OCI-LY3 (cell line): Measurements from ENCODE around the gene PTK6.

Source experiments
- H2AFZ ChIP-seq: fragments of 200-600, 300-600 bp; shearing (Covaris generic); 2 replicates; pipeline ENCODE4 v1.6.0; 2014; ENCODE audit warnings: antibody characterized with exemption, low read depth, low read length
- H3K27ac ChIP-seq: fragments of 200-600, 300-600 bp; sonication (generic); 2 replicates; pipeline ENCODE4 v1.5.1; 2014; ENCODE audit warnings: mild to moderate bottlenecking, low read length, moderate library complexity, mixed read lengths
- H3K27me3 ChIP-seq: fragments of 200-600, 300-600 bp; sonication (generic); 2 replicates; pipeline ENCODE4 v1.6.1; 2014; ENCODE audit warnings: low read depth, low read length, mixed read lengths
- H3K36me3 ChIP-seq: fragments of 200-600, 300-600 bp; sonication (generic); replicated peaks from 2 replicates; pipeline ENCODE3; 2014; ENCODE audit warnings: low read depth, low read length, mixed read lengths
- H3K4me1 ChIP-seq: fragments of 300-600, 200-600 bp; sonication (generic); 2 replicates; pipeline ENCODE4 v1.6.1; 2014; ENCODE audit warnings: low read length, mixed read lengths
- H3K4me2 ChIP-seq: fragments of 200-600, 300-600 bp; sonication (generic); 2 replicates; pipeline ENCODE4 v1.6.1; 2014; ENCODE audit warnings: low read length, mixed read lengths
- H3K4me3 ChIP-seq: fragments of 300-600, 200-600 bp; sonication (generic); 2 replicates; pipeline ENCODE4 v1.5.1; 2014; ENCODE audit warnings: antibody characterized with exemption, mild to moderate bottlenecking, low read length, moderate library complexity
- H3K79me2 ChIP-seq: fragments of 300-600, 200-600 bp; shearing (Covaris generic); 2 replicates; pipeline ENCODE4 v1.6.1; 2014; ENCODE audit warnings: mild to moderate bottlenecking, low read length, mixed read lengths
- H3K9ac ChIP-seq: fragments of 300-600, 200-600 bp; shearing (Covaris generic); 2 replicates; pipeline ENCODE4 v1.6.0; 2014; ENCODE audit warnings: mild to moderate bottlenecking, low read length, moderate library complexity
- H3K9me3 ChIP-seq: fragments of 200-600, 300-600 bp; shearing (Covaris generic); 2 replicates; pipeline ENCODE4 v1.6.1; 2014; ENCODE audit warnings: low read length, mixed read lengths; ENCODE audit not compliant: insufficient read depth
- H4K20me1 ChIP-seq: fragments of 200-600, 300-600 bp; sonication (generic); 2 replicates; pipeline ENCODE4 v1.6.1; 2016; ENCODE audit warnings: low read length, mixed read lengths; ENCODE audit not compliant: insufficient read depth
- CTCF ChIP-seq: fragments of 200-600, 300-600 bp; sonication (generic); IDR thresholded peaks from 2 replicates; pipeline ENCODE4 v1.5.1; 2014; ENCODE audit warnings: antibody characterized with exemption, low read length, low read depth
- EZH2phosphoT487 ChIP-seq: fragments of 200-600 bp; shearing (Covaris generic); IDR thresholded peaks from 2 replicates; pipeline ENCODE4 v1.6.1; 2018; ENCODE audit warnings: antibody characterized with exemption, mixed run types, low read depth

Gene PTK6

GRCh38 chr20:63557481-63557891 lies 20.3 kb upstream of the PTK6 start:
- Histone ChIP-seq H3K27ac (no peak overlapping the region), H3K4me3 (no peak overlapping the region), H2AFZ (no peak overlapping the region), H3K36me3 (no peaks in the 10 kb centered on the region), H4K20me1 (peaks cover 19% of the 10 kb centered on the region; the same call in 1 of the 2 replicates), H3K9ac (no peak overlapping the region), H3K4me1 (peaks cover 9% of the 10 kb centered on the region), H3K9me3 (no peaks in the 10 kb centered on the region), H3K4me2 (no peak overlapping the region), H3K79me2 (no peaks in the 10 kb centered on the region), H3K27me3 (peaks cover 33% of the 10 kb centered on the region)
- TF ChIP-seq CTCF (no peak), EZH2phosphoT487 (no peak)

- H3K4me3 ChIP-seq = no peak overlapping the region
- peaks cover 10% of the 10 kb centered on the region for H3K4me1 ChIP-seq
- H3K36me3 ChIP-seq = no peaks in the 10 kb centered on the region
- no peaks in the 10 kb centered on the region for H3K9me3 ChIP-seq
- H3K4me2 ChIP-seq = no peak overlapping the region
- H3K27me3 ChIP-seq = peaks cover 38% of the 10 kb centered on the region
- no peak overlapping the region for H2AFZ ChIP-seq
- no peaks in the 10 kb centered on the region for H3K79me2 ChIP-seq
- H3K9ac ChIP-seq = no peak overlapping the region
- no peak overlapping the region for H3K27ac ChIP-seq
- TF ChIP-seq CTCF = no peak
- no peak for TF ChIP-seq EZH2phosphoT487
- H4K20me1 ChIP-seq = peaks cover 15% of the 10 kb centered on the region; the same call in 1 of the 2 replicates
Measured at GRCh38 chr20:63556873-63557478, 19.8 kb upstream of the PTK6 start.

- Histone ChIP-seq H3K4me2 (no peak overlapping the region), H4K20me1 (peaks cover 14% of the 10 kb centered on the region; the same call in 1 of the 2 replicates), H3K36me3 (no peaks in the 10 kb centered on the region), H3K9ac (no peak overlapping the region), H3K4me3 (no peak overlapping the region), H3K27me3 (peaks cover 46% of the 10 kb centered on the region), H3K9me3 (no peaks in the 10 kb centered on the region), H3K4me1 (peaks cover 10% of the 10 kb centered on the region), H2AFZ (no peak overlapping the region), H3K27ac (no peak overlapping the region), H3K79me2 (no peaks in the 10 kb centered on the region)
- no peak for TF ChIP-seq EZH2phosphoT487
- TF ChIP-seq CTCF = no peak
Measured at GRCh38 chr20:63555661-63556381, 18.6 kb upstream of the PTK6 start.
